Measurements from ENCODE around the gene NDUFS3.

NDUFS3 gene

DNA sequence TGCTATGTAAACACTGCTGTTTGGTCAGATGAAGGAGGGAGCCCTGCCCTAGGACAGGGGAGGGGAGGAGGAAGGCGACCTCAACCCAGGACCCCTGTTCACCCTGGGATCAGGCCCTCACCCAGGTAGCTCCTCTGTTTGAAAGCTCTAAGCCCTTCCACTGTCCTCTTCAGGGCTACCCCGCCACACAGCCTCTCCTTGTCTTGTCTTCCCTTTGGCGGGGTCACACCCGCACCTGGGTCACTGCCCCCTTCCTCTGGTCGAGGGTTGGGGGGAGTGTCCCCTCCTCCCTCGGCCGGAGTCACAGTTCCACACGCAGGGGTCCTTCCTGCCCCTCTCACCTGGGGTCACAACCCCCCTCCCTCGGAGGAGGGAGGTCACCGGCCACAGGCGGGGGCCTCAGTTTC is 13.9 kb upstream of the NDUFS3 start:
- DNase-seq (ENCODE audit: low read depth): no peak
- TF ChIP-seq, protein P1, sequence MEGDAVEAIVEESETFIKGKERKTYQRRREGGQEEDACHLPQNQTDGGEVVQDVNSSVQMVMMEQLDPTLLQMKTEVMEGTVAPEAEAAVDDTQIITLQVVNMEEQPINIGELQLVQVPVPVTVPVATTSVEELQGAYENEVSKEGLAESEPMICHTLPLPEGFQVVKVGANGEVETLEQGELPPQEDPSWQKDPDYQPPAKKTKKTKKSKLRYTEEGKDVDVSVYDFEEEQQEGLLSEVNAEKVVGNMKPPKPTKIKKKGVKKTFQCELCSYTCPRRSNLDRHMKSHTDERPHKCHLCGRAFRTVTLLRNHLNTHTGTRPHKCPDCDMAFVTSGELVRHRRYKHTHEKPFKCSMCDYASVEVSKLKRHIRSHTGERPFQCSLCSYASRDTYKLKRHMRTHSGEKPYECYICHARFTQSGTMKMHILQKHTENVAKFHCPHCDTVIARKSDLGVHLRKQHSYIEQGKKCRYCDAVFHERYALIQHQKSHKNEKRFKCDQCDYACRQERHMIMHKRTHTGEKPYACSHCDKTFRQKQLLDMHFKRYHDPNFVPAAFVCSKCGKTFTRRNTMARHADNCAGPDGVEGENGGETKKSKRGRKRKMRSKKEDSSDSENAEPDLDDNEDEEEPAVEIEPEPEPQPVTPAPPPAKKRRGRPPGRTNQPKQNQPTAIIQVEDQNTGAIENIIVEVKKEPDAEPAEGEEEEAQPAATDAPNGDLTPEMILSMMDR (IDR thresholded peaks at IDR 0.05; ENCODE audit: insufficient read depth, low read depth, low read length, missing control alignments): no peak
- H3K4me3 ChIP-seq (ENCODE audit: low read length): peak overlapping the region; percentile 70

DNA sequence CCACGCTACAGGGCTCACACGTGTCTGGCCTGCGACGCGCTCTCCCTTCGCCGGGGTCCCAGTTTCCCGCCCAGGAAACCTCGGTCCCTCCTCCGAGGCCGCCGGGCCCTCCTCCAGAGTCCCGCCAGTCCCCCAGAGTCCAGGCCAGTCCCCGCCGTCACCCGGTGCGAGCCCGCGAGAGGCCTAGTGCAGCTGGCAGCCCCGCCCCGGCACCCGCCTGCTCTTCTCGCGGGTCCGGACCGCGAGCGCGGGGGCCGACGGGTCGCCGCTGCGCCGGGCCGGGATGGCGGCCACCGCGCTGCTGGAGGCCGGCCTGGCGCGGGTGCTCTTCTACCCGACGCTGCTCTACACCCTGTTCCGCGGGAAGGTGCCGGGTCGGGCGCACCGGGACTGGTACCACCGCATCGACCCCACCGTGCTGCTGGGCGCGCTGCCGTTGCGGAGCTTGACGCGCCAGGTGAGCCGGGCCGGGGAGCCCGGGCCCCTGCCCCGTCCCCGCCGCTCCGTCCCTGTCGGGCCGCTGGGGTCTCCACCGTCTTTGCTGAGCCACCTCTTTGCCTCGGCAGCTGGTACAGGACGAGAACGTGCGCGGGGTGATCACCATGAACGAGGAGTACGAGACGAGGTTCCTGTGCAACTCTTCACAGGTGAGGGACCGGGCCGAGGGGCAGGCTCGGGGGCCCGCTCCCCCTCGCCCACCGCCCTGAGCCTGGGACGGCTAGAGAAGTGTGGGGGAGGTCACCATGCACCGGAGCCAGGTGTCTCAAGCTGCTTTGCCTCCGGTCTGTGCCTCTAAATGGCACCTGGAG is 13.3 kb upstream of the NDUFS3 start, which contains the start of gene PTPMT1:
PTPMT1 (plus strand) TSS at position 260 of the 809 bp plus-strand sequence; CDS start at position 284, 24 bp downstream.
- DNase-seq (ENCODE audit: low read depth): peak; percentile 79
- TF ChIP-seq, protein P1 (IDR thresholded peaks at IDR 0.05; ENCODE audit: insufficient read depth, low read depth, low read length, missing control alignments): no peak

DNA sequence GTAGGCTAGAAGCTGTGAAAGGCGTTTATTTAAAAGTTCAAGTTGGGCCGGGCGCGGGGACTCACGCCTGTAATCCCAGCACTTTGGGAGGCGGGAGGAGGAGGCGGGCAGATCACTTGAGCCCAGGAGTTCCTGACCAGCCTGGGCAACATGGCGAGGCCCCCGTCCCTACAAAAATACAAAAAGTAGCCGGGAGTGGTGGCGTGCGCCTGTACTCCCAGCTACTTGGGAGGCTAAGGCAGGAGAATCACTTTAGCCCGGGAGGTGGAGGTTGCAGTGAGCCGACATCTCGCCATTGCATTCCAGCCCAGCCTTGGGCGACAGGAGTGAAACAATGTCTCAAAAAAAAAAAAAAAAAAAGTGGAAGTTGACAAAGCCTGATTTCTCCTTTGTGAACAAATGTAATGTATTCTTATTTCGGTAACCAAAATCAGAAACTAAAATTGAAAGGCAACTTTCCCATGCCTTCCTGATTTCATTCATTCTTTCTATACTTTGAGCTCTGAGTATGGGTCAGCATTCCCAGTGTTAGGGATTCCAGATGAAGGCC is 12.7 kb upstream of the NDUFS3 start:
- DNase-seq (ENCODE audit: low read depth): peak; percentile 40
- TF ChIP-seq, protein P1 (IDR thresholded peaks at IDR 0.05; ENCODE audit: insufficient read depth, low read depth, low read length, missing control alignments): no peak
- peak overlapping the region; percentile 70 for H3K4me3 ChIP-seq (ENCODE audit: low read length)

More for the DNA sequence above, 13.3 kb upstream of the NDUFS3 start, which contains the start of gene PTPMT1:
- peak within 1 kb of the TSS; percentile 70 for H3K4me3 ChIP-seq (ENCODE audit: low read length)

- DNase-seq (ENCODE audit: low read depth): no peak
- no peak overlapping the region for H3K4me3 ChIP-seq (ENCODE audit: low read length)
- TF ChIP-seq, protein P1 (IDR thresholded peaks at IDR 0.05; ENCODE audit: insufficient read depth, low read depth, low read length, missing control alignments): no peak
These were observed 9.2 kb upstream of the NDUFS3 start for GRCh38 chr11:47569646-47570045.

DNA sequence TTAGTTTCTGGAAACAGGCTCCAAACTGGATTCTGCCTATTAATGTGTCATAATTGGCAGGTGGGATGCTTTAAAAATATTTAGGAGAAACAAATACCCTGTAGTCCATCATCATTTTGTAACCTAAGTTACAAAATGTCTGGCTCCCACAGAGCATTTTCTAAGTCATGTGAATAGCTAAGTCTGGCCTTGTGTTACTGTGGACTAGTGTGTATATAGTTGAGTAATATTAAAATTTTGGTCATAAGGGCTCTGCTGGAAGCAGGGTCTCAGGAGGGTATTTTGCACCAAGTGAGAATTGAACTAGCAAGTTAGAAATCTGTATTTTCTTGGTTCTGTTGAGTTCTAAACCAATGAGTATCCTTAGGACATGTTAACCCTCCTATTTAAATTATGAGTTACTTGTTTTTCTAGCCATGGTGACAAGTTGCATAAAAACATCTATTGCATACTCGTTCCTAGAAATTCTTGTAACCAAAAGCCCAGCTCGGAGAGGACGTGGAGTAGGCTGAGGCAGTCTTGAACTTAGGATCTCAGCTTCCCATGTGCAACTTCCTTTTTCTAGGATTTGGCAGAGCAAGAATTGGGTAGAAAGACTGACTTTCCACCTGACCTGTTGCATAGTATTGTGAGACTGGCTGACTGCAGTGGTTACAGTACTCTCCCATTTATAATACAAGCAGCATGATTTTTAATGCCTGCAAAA is 8.1 kb upstream of the NDUFS3 start:
- no peak overlapping the region for H3K4me3 ChIP-seq (ENCODE audit: low read length)
- TF ChIP-seq, protein P1 (IDR thresholded peaks at IDR 0.05; ENCODE audit: insufficient read depth, low read depth, low read length, missing control alignments): no peak
- no peak for DNase-seq (ENCODE audit: low read depth)

DNA sequence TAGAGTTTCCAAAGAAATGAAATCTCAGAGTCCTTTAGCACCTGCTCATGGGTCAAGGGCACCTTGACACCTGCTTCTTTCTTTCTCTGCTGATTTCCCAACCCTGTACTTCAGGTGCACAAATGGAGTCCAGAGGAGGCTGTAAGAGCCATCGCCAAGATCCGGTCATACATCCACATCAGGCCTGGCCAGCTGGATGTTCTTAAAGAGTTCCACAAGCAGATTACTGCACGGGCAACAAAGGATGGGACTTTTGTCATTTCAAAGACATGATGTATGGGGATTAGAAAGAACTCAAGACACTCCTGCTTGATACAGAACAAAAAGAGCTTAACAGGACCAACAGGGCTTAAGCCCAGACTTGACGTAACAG is 7.5 kb upstream of the NDUFS3 start:
- TF ChIP-seq, protein P1 (IDR thresholded peaks at IDR 0.05; ENCODE audit: insufficient read depth, low read depth, low read length, missing control alignments): no peak
- no peak for DNase-seq (ENCODE audit: low read depth)
- H3K4me3 ChIP-seq (ENCODE audit: low read length): no peak overlapping the region
